GM12872 (cell line): ENCODE measurements around the gene SQOR.

Experiments used
- TF ChIP-seq, protein P1 (sequence below): IDR thresholded peaks from 3 replicates; pipeline ENCODE4 v1.5.1; 2011; ENCODE audit warnings: low read depth, mild to moderate bottlenecking, low read length, moderate library complexity; ENCODE audit not compliant: insufficient read depth

SQOR gene

DNA sequence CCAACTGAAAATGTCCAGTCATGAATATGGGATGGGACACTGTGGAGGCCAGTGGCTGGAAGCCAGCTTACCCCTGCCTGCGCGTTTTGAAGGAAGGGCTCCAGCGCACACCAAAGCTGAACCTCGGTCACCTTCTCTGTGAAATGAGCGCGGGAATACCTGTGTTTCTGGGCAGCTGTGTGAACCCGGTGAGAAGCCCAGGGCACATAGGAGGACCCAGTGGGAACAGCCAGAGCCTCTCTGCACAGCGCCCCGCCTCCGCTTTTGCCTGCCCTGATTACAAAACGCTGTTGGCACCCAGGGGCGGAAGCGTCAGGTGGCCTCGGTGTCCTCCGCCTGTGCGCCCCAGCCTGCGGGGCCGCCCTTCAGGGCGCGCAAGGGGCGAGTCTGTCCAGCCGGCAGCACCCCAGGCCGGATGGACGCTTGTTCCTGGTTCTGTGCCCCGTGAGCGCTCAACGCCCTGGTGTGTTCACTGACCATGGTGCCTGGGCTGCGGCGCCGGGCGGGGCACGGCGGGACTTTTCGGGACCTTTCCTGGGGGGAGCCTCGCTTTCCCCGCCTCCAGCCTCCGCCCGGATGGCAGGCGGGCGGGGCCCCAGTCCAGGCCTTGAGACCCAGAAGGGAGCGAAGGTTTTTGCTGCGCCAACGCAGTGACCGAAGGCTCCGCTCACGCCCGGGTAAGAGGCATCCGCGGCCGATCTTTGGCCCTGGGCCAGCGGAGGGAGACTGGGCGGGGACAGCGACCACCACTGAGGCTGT lies at the start of gene SQOR:
SQOR (plus strand) TSS at position 598 of the 759 bp plus-strand sequence. CDS start 23,895 bp downstream, outside the sequence.
- TF ChIP-seq, protein P1, sequence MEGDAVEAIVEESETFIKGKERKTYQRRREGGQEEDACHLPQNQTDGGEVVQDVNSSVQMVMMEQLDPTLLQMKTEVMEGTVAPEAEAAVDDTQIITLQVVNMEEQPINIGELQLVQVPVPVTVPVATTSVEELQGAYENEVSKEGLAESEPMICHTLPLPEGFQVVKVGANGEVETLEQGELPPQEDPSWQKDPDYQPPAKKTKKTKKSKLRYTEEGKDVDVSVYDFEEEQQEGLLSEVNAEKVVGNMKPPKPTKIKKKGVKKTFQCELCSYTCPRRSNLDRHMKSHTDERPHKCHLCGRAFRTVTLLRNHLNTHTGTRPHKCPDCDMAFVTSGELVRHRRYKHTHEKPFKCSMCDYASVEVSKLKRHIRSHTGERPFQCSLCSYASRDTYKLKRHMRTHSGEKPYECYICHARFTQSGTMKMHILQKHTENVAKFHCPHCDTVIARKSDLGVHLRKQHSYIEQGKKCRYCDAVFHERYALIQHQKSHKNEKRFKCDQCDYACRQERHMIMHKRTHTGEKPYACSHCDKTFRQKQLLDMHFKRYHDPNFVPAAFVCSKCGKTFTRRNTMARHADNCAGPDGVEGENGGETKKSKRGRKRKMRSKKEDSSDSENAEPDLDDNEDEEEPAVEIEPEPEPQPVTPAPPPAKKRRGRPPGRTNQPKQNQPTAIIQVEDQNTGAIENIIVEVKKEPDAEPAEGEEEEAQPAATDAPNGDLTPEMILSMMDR: no peak

DNA sequence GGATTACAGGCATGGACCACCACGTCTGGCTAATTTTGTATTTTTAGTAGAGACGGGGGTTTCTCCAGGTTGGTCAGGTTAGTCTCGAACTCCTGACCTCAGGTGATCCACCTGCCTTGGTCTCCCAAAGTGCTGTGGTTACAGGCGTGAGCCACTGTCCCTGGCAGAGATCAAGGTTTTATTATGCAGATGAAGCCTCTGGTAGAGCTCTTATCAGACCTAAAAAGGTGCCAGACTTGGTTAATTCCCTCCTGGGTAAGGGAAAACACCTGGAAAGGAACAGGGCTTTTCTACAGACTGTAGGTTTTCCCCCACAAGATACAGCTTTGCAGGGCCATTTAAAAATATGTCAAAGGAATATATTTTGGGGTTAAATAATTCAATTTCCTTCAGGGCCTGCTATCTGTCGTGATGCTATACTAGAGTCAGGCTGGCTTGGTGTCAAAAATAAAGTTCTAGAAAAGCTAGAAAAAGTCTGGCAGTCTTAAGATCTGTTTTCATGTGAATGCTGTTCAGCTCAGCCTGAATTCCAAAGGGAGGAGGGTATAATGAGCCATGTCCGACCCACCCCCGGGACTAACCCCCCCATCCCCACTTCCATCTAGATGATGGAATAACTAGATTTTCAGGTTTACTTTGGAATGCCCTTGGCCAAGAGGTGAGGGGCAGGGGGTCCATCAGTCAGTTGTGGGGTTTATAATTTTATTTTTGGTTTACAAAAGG lies 49.6 kb upstream of the SQOR start:
- TF ChIP-seq, protein P1: no peak

DNA sequence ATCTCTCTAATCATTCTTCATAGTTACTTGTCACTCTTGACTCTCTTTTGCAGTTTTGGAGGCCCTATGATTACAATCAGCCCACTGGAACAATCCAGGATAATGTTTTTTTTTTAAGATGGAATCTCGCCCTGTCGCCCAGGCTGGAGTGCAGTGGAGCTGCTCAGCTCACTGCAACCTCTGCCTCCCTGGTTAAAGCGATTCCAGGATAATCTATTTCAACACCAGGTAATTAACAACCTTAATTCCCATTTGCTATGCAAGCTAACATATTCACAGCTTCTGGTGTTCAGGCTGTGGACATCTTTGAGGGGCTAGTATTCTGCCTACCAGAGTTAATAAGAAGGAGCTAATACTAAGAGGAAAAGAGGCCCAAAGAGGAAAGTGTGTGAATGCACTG lies 48.7 kb upstream of the SQOR start:
- TF ChIP-seq, protein P1: no peak

DNA sequence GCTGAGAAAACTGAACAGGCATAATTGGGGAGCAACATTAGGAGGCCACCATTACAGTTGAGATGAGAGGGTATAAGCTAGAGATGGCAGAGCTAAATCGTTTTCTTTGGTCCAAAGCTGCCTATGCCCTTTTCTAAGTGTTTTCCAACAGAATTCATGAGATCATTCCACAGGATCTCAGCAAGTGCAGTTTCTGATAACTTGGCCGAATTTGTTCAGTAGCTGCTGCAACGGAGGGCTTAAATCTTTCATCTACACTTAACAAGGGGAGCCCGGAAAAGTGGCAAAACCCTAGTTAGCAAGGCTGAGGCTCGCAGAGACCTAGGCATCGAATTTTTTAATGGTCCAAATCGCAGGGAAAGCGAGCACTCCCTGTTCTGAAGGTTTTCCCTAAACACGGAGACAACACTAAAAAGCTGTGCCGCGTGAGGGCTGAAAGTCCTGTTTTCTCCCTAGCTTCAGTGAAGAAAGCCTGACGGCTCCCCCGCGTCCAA lies 48.2 kb upstream of the SQOR start:
- TF ChIP-seq, protein P1: no peak

DNA sequence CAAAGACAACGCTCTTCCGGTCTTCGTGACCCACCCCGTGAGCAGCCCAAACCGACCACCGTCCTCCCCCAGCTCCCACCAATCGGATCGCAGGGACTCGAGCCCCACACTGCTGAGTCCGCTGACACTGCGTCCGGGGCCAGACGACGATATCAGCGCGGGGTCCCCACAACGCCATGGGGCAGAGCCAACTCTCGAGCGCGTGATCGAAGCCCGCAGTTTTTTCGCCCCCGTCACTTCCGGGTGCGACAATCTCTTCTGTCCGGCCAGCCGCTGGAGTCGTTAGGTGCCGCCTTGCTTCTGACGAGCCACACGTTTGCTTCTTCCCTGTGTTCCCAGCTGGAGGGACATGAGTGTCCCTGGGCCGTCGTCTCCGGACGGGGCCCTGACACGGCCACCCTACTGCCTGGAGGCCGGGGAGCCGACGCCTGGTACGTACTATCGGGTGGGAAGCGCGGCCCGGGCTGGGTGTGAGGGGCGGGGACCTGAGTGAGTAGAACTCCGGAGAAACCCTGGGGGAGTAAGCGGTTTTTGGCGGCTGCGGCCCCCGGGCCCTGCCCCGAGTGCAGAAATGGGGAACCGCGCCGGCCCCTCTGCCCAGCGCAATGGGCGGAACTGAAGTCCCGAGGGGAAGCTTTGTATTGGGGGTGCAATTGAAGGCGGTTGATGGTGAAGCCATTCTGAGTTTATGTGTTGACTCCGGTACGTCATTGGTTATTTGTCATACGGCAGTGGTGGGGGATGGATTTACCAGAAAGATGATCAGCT lies 47.5 kb upstream of the SQOR start, which contains the start of gene BLOC1S6:
BLOC1S6 (plus strand) TSS at position 285 of the 768 bp plus-strand sequence; CDS start at position 350, 65 bp downstream.
- TF ChIP-seq, protein P1: no peak

DNA sequence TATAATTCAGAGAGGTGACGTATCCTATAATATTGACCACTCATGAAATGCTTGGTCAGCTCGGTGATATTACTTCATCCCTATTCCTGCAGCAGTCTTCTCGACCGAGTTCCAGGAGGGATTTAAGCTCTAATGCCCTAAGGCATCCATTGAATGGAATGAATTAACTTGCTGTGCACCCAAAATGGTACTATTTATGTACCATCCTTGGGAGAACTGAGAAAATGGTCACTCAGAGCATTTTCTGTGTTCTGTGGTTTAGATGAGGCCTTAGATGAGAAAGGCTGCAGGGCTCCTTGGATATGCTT lies 47.0 kb upstream of the SQOR start:
- TF ChIP-seq, protein P1: no peak
